ENCODE data around the gene ODAD3.
A peak's percentile ranks its signal among the peaks of the same experiment; 100 is the strongest.

ODAD3 gene

DNA sequence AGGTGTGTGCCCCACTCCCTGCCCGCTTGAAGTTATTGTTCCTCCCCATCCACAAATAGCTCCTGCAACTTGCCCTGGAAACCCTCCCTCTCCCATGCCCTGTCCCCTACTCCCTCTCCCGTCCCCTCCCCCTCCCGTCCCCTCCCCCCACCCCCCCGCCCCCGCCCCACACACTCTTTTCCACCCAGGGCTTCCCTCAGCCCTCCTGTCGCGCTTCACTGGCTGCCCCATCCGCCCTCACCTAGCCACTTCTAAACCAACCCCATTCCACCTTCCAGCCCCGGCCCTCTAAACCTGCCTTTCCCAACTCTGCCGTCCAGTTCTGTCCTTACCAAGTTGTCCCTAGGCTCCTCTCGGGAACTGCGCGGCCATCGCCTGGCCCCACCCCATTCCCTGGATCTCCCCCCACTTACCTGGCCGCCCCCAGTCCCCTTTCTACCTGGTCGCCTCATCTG is 16.8 kb downstream of the ODAD3 start:
- H2BK12ac ChIP-seq (ENCODE audit: low read length in 2 of 2) = no peak overlapping the region
- no peaks in the 10 kb centered on the region for H3K79me1 ChIP-seq (replicated peaks; ENCODE audit: low read length, poor library complexity, severe bottlenecking)
- H2BK15ac ChIP-seq (ENCODE audit: low read depth, poor library complexity, severe bottlenecking) = peak overlapping the region; percentile 77
- H3K23ac ChIP-seq (ENCODE audit: low read length in 2 of 2) = no peak overlapping the region
- no peak overlapping the region for H2AK5ac ChIP-seq (ENCODE audit: low read length, severe bottlenecking)
- peak overlapping the region; percentile 35 for H3K4me2 ChIP-seq (ENCODE audit: low read length, poor library complexity, severe bottlenecking)
- WGBS = 2% methylated on average over 11 of the region's 16 CpGs
- no peak overlapping the region for H2BK120ac ChIP-seq (ENCODE audit: low read depth, low read length)
- peaks cover 59 to 75% of the 10 kb centered on the region in 2 experiments for H3K27me3 ChIP-seq (ENCODE audit: control insufficient read depth in 1 of 2, insufficient read depth in 1 of 2, low read length in 2 of 2)
- H4K91ac ChIP-seq (ENCODE audit: low read length) = no peak overlapping the region
- no peak overlapping the region for H2BK5ac ChIP-seq (ENCODE audit: low read depth, low read length, poor library complexity, severe bottlenecking)
- no peak for DNase-seq
- no peak overlapping the region for H3K4me3 ChIP-seq (ENCODE audit: insufficient read depth in 1 of 2, low read depth in 1 of 2, low read length in 2 of 2)
- no peak overlapping the region for H4K8ac ChIP-seq (ENCODE audit: low read length)
- H3K27ac ChIP-seq (ENCODE audit: low read length, poor library complexity, severe bottlenecking) = no peak overlapping the region
- H3K4me1 ChIP-seq (ENCODE audit: control insufficient read depth, insufficient read depth, low read depth, low read length) = peaks cover 34% of the 10 kb centered on the region
- no peak overlapping the region for H3K14ac ChIP-seq (ENCODE audit: low read length in 2 of 2)
- H3K4ac ChIP-seq (ENCODE audit: low read depth in 1 of 2, low read length in 2 of 2) = no peak overlapping the region
- no peak overlapping the region for H2AFZ ChIP-seq (ENCODE audit: low read depth, low read length)
- H3K18ac ChIP-seq (ENCODE audit: low read depth in 1 of 2, low read length in 2 of 2) = no peak overlapping the region
- H3K9ac ChIP-seq (ENCODE audit: low read length) = no peak overlapping the region
- no peaks in the 10 kb centered on the region for H3K9me3 ChIP-seq (ENCODE audit: control insufficient read depth, low read length)
- H3K36me3 ChIP-seq (ENCODE audit: control insufficient read depth in 1 of 2, insufficient read depth in 2 of 2, low read depth in 1 of 2, low read length in 2 of 2) = peaks cover 0 to 2% of the 10 kb centered on the region in 2 experiments

DNA sequence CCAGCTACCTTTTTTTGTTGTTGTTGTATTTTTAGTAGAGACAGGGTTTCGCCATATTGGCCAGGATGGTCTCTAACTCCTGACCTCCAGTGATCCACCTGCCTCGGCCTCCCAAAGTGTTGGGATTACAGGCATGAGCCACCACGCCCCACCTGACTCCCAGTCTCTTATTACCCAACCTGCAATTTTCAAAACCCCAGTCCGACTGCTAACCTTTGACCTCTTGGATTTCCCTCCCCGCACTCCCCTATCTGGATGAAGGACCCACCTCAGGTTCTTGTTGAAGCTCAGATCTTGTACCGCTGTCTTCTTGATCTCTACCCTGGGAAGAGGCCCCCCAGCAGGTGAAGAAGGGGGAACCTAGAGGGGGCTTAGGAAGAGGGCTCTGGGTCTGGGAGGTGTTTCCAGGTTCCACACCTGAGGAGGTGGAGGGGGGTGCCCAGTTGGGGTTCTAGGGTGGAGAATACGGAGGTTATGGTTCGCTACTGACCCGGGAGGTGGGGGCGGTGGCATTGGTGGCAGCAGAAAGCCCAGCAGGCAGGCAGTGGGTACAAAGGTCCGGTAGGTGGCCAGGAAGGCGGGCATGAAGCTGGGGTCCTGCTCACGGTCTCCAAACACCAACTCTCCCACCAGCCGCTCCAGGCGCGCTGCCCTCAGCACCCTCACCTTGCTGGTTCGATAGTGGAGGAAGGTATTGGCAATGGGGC is 18.4 kb downstream of the ODAD3 start:
- 96% methylated on average over 13 of the region's 17 CpGs for WGBS
- H3K4ac ChIP-seq (ENCODE audit: low read depth in 1 of 2, low read length in 2 of 2) = no peak overlapping the region
- H3K27me3 ChIP-seq (ENCODE audit: control insufficient read depth in 1 of 2, insufficient read depth in 1 of 2, low read length in 2 of 2) = peaks cover 43 to 59% of the 10 kb centered on the region in 2 experiments
- H3K23ac ChIP-seq (ENCODE audit: low read length in 2 of 2) = no peak overlapping the region
- H2AK5ac ChIP-seq (ENCODE audit: low read length, severe bottlenecking) = no peak overlapping the region
- no peak overlapping the region for H3K9ac ChIP-seq (ENCODE audit: low read length)
- H2BK120ac ChIP-seq (ENCODE audit: low read depth, low read length) = no peak overlapping the region
- no peak overlapping the region for H3K18ac ChIP-seq (ENCODE audit: low read depth in 1 of 2, low read length in 2 of 2)
- no peak overlapping the region for H3K4me3 ChIP-seq (ENCODE audit: insufficient read depth in 1 of 2, low read depth in 1 of 2, low read length in 2 of 2)
- H3K14ac ChIP-seq (ENCODE audit: low read length in 2 of 2) = no peak overlapping the region
- H3K79me1 ChIP-seq (replicated peaks; ENCODE audit: low read length, poor library complexity, severe bottlenecking) = no peaks in the 10 kb centered on the region
- H2AFZ ChIP-seq (ENCODE audit: low read depth, low read length) = no peak overlapping the region
- no peak for DNase-seq
- H3K4me2 ChIP-seq (ENCODE audit: low read length, poor library complexity, severe bottlenecking) = no peak overlapping the region
- H4K91ac ChIP-seq (ENCODE audit: low read length) = no peak overlapping the region
- peak overlapping the region; percentile 13 for H4K8ac ChIP-seq (ENCODE audit: low read length)
- H2BK5ac ChIP-seq (ENCODE audit: low read depth, low read length, poor library complexity, severe bottlenecking) = no peak overlapping the region
- H2BK15ac ChIP-seq (ENCODE audit: low read depth, poor library complexity, severe bottlenecking) = no peak overlapping the region
- peaks cover 24% of the 10 kb centered on the region for H3K4me1 ChIP-seq (ENCODE audit: control insufficient read depth, insufficient read depth, low read depth, low read length)
- H3K36me3 ChIP-seq (ENCODE audit: control insufficient read depth in 1 of 2, insufficient read depth in 2 of 2, low read depth in 1 of 2, low read length in 2 of 2) = no peaks in the 10 kb centered on the region
- H3K27ac ChIP-seq (ENCODE audit: low read length, poor library complexity, severe bottlenecking) = no peak overlapping the region
- H2BK12ac ChIP-seq (ENCODE audit: low read length in 2 of 2) = no peak overlapping the region
- no peaks in the 10 kb centered on the region for H3K9me3 ChIP-seq (ENCODE audit: control insufficient read depth, low read length)

DNA sequence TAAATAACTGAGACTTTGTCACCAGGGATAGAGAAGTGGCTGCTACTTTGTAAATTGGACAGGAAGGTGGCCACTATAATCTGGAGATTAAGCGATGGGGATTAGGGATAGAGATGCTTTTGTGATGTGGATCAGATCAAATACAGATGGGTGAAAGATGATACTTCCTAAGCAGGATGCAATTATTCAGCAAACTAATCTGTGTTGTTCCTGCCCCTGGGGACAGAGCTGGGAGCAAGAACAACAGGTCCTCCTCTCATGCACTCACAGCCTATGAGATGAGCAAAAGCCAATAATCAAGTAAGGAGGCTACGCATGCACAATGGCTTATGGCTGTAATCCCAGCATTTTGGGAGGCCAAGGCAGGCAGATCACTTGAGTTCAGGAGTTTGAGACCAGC is 20.4 kb downstream of the ODAD3 start:
- Histone ChIP-seq H3K4me3 (ENCODE audit: insufficient read depth in 1 of 2, low read depth in 1 of 2, low read length in 2 of 2) (no peak overlapping the region), H3K9ac (ENCODE audit: low read length) (no peak overlapping the region), H2BK12ac (ENCODE audit: low read length in 2 of 2) (no peak overlapping the region), H2BK5ac (ENCODE audit: low read depth, low read length, poor library complexity, severe bottlenecking) (no peak overlapping the region), H4K8ac (ENCODE audit: low read length) (no peak overlapping the region), H3K9me3 (ENCODE audit: control insufficient read depth, low read length) (no peaks in the 10 kb centered on the region), H3K4me2 (ENCODE audit: low read length, poor library complexity, severe bottlenecking) (no peak overlapping the region), H3K27me3 (ENCODE audit: control insufficient read depth in 1 of 2, insufficient read depth in 1 of 2, low read length in 2 of 2) (peaks cover 23 to 40% of the 10 kb centered on the region in 2 experiments), H3K14ac (ENCODE audit: low read length in 2 of 2) (no peak overlapping the region), H3K4me1 (ENCODE audit: control insufficient read depth, insufficient read depth, low read depth, low read length) (peaks cover 17% of the 10 kb centered on the region), H3K36me3 (ENCODE audit: control insufficient read depth in 1 of 2, insufficient read depth in 2 of 2, low read depth in 1 of 2, low read length in 2 of 2) (no peaks in the 10 kb centered on the region), H2AFZ (ENCODE audit: low read depth, low read length) (no peak overlapping the region), H3K23ac (ENCODE audit: low read length in 2 of 2) (no peak overlapping the region), H2AK5ac (ENCODE audit: low read length, severe bottlenecking) (no peak overlapping the region), H3K18ac (ENCODE audit: low read depth in 1 of 2, low read length in 2 of 2) (no peak overlapping the region), H3K79me1 (replicated peaks; ENCODE audit: low read length, poor library complexity, severe bottlenecking) (no peaks in the 10 kb centered on the region), H3K4ac (ENCODE audit: low read depth in 1 of 2, low read length in 2 of 2) (no peak overlapping the region), H4K91ac (ENCODE audit: low read length) (no peak overlapping the region), H2BK15ac (ENCODE audit: low read depth, poor library complexity, severe bottlenecking) (no peak overlapping the region), H3K27ac (ENCODE audit: low read length, poor library complexity, severe bottlenecking) (no peak overlapping the region), H2BK120ac (ENCODE audit: low read depth, low read length) (no peak overlapping the region)
- WGBS = 100% methylated on average over 2 of the region's 2 CpGs
- DNase-seq = no peak

DNA sequence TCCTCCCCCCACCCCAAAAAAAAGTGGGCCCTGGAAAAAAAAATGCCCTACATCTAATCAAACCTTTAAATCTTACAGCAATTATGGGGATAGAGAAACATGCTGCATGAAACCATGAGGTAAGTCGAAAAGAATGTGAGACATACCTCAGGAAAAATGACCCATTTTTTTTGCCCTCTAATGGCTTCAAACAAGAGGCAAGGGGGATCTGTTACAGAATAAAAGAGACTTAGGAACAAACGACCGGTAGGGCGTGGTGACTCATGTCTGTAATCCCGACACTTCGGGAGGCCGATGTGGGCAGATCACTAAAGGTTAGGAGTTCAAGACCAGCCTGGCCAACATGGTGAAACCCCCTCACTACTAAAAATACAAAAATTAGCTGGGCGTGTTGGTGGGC is 24.2 kb downstream of the ODAD3 start:
- DNase-seq = no peak
- Histone ChIP-seq H2BK15ac (ENCODE audit: low read depth, poor library complexity, severe bottlenecking) (no peak overlapping the region), H3K9me3 (ENCODE audit: control insufficient read depth, low read length) (no peaks in the 10 kb centered on the region), H3K27ac (ENCODE audit: low read length, poor library complexity, severe bottlenecking) (no peak overlapping the region), H4K91ac (ENCODE audit: low read length) (no peak overlapping the region), H3K4ac (ENCODE audit: low read depth in 1 of 2, low read length in 2 of 2) (no peak overlapping the region), H3K23ac (ENCODE audit: low read length in 2 of 2) (no peak overlapping the region), H2BK5ac (ENCODE audit: low read depth, low read length, poor library complexity, severe bottlenecking) (no peak overlapping the region), H3K4me3 (ENCODE audit: insufficient read depth in 1 of 2, low read depth in 1 of 2, low read length in 2 of 2) (no peak overlapping the region), H3K4me2 (ENCODE audit: low read length, poor library complexity, severe bottlenecking) (no peak overlapping the region), H3K14ac (ENCODE audit: low read length in 2 of 2) (no peak overlapping the region), H3K36me3 (ENCODE audit: control insufficient read depth in 1 of 2, insufficient read depth in 2 of 2, low read depth in 1 of 2, low read length in 2 of 2) (no peaks in the 10 kb centered on the region), H3K18ac (ENCODE audit: low read depth in 1 of 2, low read length in 2 of 2) (no peak overlapping the region), H2BK12ac (ENCODE audit: low read length in 2 of 2) (no peak overlapping the region), H2AK5ac (ENCODE audit: low read length, severe bottlenecking) (no peak overlapping the region), H3K4me1 (ENCODE audit: control insufficient read depth, insufficient read depth, low read depth, low read length) (peaks cover 6% of the 10 kb centered on the region), H3K27me3 (ENCODE audit: control insufficient read depth in 1 of 2, insufficient read depth in 1 of 2, low read length in 2 of 2) (peaks cover 10 to 12% of the 10 kb centered on the region in 2 experiments), H4K8ac (ENCODE audit: low read length) (no peak overlapping the region), H3K9ac (ENCODE audit: low read length) (no peak overlapping the region), H2AFZ (ENCODE audit: low read depth, low read length) (no peak overlapping the region), H3K79me1 (replicated peaks; ENCODE audit: low read length, poor library complexity, severe bottlenecking) (no peaks in the 10 kb centered on the region), H2BK120ac (ENCODE audit: low read depth, low read length) (no peak overlapping the region)
- WGBS = 36% methylated on average over 7 of the region's 8 CpGs
